PFSK-1 (cell line): ENCODE measurements around the gene DPH6.

Source experiments
- FOXP2 ChIP-seq: optimal IDR thresholded peaks from 2 replicates; pipeline ENCODE3; 2011; ENCODE audit warnings: borderline replicate concordance, control low read depth, inconsistent platforms; ENCODE audit not compliant: insufficient read depth; ENCODE audit errors: extremely low read length, extremely low read depth
- POLR2AphosphoS5 ChIP-seq: IDR thresholded peaks from 2 replicates; pipeline ENCODE4 v1.6.1; 2012; ENCODE audit warnings: low read depth, mild to moderate bottlenecking, control low read depth, low read length, moderate library complexity
- SIN3A ChIP-seq: IDR thresholded peaks from 2 replicates; pipeline ENCODE4 v1.6.1; 2012; ENCODE audit warnings: mild to moderate bottlenecking, low read length, moderate library complexity, borderline replicate concordance; ENCODE audit not compliant: insufficient read depth
- TAF1 ChIP-seq: IDR thresholded peaks from 2 replicates; pipeline ENCODE4 v1.6.1; 2012; ENCODE audit warnings: low read length, control low read depth, borderline replicate concordance; ENCODE audit not compliant: insufficient read depth
- TF ChIP-seq, protein P1 (sequence below), 2 experiments: IDR thresholded peaks; 2 replicates each; pipeline versions ENCODE4 v1.6.1 to v1.8.0; 2011 to 2012; ENCODE audit warnings: low read depth in 2 of 2, low read length in 2 of 2, control low read depth in 1 of 2, inconsistent platforms in 1 of 2, mild to moderate bottlenecking in 1 of 2, moderate library complexity in 1 of 2; ENCODE audit not compliant: insufficient read depth in 1 of 2

The DPH6 gene

DNA sequence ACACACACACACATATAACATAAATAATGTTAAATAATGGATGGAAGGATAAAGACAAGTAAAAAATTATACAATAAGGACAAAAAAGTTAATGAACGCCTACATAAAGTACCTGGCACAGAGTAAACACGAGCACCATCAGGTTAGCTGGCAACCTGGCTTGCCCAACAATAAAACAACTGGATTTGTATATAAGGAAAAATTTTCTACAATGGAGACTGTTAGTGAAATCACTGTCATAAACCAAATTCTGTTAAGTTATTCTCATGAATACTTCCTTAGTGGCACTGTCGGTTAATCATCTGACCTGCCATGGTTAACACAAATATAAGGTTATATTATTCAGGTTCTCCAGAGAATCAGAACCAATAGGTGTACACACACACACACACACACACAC lies 54.8 kb downstream of the DPH6 start:
- TF ChIP-seq POLR2AphosphoS5 (no peak), SIN3A (no peak), FOXP2 (no peak), TAF1 (no peak)
- TF ChIP-seq, protein P1, sequence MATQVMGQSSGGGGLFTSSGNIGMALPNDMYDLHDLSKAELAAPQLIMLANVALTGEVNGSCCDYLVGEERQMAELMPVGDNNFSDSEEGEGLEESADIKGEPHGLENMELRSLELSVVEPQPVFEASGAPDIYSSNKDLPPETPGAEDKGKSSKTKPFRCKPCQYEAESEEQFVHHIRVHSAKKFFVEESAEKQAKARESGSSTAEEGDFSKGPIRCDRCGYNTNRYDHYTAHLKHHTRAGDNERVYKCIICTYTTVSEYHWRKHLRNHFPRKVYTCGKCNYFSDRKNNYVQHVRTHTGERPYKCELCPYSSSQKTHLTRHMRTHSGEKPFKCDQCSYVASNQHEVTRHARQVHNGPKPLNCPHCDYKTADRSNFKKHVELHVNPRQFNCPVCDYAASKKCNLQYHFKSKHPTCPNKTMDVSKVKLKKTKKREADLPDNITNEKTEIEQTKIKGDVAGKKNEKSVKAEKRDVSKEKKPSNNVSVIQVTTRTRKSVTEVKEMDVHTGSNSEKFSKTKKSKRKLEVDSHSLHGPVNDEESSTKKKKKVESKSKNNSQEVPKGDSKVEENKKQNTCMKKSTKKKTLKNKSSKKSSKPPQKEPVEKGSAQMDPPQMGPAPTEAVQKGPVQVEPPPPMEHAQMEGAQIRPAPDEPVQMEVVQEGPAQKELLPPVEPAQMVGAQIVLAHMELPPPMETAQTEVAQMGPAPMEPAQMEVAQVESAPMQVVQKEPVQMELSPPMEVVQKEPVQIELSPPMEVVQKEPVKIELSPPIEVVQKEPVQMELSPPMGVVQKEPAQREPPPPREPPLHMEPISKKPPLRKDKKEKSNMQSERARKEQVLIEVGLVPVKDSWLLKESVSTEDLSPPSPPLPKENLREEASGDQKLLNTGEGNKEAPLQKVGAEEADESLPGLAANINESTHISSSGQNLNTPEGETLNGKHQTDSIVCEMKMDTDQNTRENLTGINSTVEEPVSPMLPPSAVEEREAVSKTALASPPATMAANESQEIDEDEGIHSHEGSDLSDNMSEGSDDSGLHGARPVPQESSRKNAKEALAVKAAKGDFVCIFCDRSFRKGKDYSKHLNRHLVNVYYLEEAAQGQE (IDR thresholded peaks at IDR 0.05; ENCODE audit: insufficient read depth in 1 of 2, low read depth in 2 of 2, low read length in 2 of 2) = no peak

DNA sequence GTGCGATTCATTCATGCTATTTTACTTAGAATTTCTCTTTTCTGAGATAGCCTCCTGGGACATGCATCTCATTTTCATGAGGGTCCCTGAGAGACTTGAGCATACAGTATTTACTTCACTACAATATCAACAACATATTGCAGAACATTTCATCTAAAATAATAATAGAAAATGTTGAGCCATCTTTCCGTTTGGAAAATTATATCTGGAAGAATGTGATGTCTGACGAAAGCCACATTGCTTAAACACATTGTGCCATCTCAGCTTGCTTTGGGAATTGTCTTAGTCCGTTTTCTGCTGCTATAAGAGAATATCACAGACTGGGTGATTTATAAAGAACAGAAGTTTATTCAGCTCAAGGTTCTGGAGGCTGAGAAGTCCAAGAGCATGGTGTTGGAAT lies 55.5 kb downstream of the DPH6 start:
- TF ChIP-seq TAF1 (no peak), FOXP2 (no peak), SIN3A (no peak), POLR2AphosphoS5 (no peak)
- TF ChIP-seq, protein P1 (IDR thresholded peaks at IDR 0.05; ENCODE audit: insufficient read depth in 1 of 2, low read depth in 2 of 2, low read length in 2 of 2) = no peak

DNA sequence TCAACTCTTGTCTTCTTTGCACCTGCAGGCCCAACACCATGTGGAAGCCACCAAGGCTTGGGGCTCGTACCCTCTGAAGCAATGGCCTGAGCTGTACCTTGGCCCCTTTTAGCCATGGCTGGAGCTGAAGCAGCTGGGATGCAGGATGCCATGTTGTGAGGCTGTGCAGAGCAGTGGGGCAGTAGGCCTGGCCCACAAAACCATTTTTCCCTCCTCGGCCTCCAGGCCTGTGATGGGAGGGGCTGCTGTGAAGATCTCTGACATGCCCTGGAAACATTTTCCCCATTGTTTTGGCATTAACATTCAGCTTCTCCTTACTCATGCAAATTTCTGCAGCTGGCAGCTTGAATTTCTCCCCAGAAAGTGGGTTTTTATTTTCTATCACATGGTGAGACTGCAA lies 58.5 kb downstream of the DPH6 start:
- no peak for TF ChIP-seq POLR2AphosphoS5
- TF ChIP-seq TAF1 = no peak
- TF ChIP-seq, protein P1 (IDR thresholded peaks at IDR 0.05; ENCODE audit: insufficient read depth in 1 of 2, low read depth in 2 of 2, low read length in 2 of 2) = no peak
- TF ChIP-seq SIN3A = no peak
- no peak for TF ChIP-seq FOXP2

DNA sequence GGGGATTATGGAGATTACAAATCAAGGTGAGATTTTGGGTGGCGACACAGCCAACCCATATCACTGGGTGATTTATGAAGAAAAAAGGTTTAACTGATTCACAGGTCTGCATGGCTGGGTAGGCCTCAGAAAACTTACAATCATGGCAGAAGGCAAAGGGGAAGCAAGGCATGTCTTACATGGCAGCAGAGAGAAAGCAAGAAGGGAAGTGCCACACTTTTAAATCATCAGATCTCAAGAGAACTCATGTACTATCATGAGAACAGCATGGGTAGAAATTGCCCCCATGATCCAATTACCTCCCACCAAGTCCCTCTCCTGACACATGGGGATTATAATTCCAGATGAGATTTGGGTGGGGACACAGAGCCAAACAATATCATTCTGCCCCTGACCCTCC lies 59.7 kb downstream of the DPH6 start:
- TF ChIP-seq, protein P1 (IDR thresholded peaks at IDR 0.05; ENCODE audit: insufficient read depth in 1 of 2, low read depth in 2 of 2, low read length in 2 of 2) = no peak
- TF ChIP-seq TAF1 (no peak), SIN3A (no peak), POLR2AphosphoS5 (no peak), FOXP2 (no peak)

DNA sequence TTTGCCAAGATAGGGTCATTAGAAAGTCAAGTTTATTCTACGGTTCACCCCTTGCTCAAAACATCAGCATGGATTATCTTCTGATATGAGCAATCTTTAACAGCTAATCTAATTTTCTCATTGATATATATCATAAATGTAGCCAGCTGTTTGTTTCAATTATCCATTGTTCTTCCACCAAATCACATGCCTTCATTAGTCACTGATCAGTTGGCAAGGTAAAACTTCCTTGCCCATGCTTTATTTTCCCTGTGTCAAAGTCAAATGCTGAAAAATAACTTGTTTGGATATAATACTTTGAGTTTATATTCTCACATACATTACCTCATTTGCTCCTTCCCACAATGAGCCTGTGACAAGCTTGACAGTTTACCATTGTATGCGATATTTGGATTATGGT lies 60.6 kb downstream of the DPH6 start:
- TF ChIP-seq, protein P1 (IDR thresholded peaks at IDR 0.05; ENCODE audit: insufficient read depth in 1 of 2, low read depth in 2 of 2, low read length in 2 of 2) = no peak
- no peak for TF ChIP-seq FOXP2
- TF ChIP-seq SIN3A = no peak
- TF ChIP-seq TAF1 = no peak
- no peak for TF ChIP-seq POLR2AphosphoS5
